Neural cell (in vitro differentiated cells): Measurements from ENCODE around the gene CYP3A7.

Source experiments
- CTCF ChIP-seq: fragments of 450-650 bp; IDR thresholded peaks from 2 replicates; pipeline ENCODE4 v1.5.1; 2014; ENCODE audit warnings: antibody characterized with exemption, mild to moderate bottlenecking, moderate library complexity; ENCODE audit not compliant: poor library complexity, severe bottlenecking
- EZH2 ChIP-seq: fragments of 200-600, 300-800 bp; shearing (Covaris generic), sonication (generic); IDR thresholded peaks from 2 replicates; pipeline ENCODE4 v1.6.1; 2014; ENCODE audit warnings: antibody characterized with exemption, low read length, borderline replicate concordance, mild to moderate bottlenecking; ENCODE audit not compliant: insufficient read depth, poor library complexity, severe bottlenecking
- MXI1 ChIP-seq: fragments of 450-650 bp; conservative IDR thresholded peaks from 2 replicates; pipeline ENCODE4 v1.6.1; 2014; ENCODE audit warnings: antibody characterized with exemption, mild to moderate bottlenecking; ENCODE audit not compliant: poor library complexity, severe bottlenecking
- POLR2AphosphoS5 ChIP-seq: IDR thresholded peaks from 2 replicates; pipeline ENCODE4 v1.6.1; 2012
- RAD21 ChIP-seq: fragments of 450-650 bp; conservative IDR thresholded peaks from 2 replicates; pipeline ENCODE4 v1.6.1; 2014; ENCODE audit warnings: antibody characterized with exemption, mild to moderate bottlenecking, moderate library complexity
- REST ChIP-seq: IDR thresholded peaks from 2 replicates; pipeline ENCODE4 v1.6.1; 2012; ENCODE audit warnings: borderline replicate concordance
- SMC3 ChIP-seq: fragments of 450-650 bp; conservative IDR thresholded peaks from 2 replicates; pipeline ENCODE4 v1.6.1; 2014; ENCODE audit warnings: antibody characterized with exemption, mild to moderate bottlenecking, moderate library complexity; ENCODE audit not compliant: poor library complexity
- TAF1 ChIP-seq: IDR thresholded peaks from 2 replicates; pipeline ENCODE4 v1.6.1; 2012; ENCODE audit warnings: low read depth

GRCh38 chr7:99779949-99780348 is 45.0 kb upstream of the CYP3A7 start:
- TF ChIP-seq EZH2 (no peak), CTCF (no peak), REST (no peak), RAD21 (no peak), TAF1 (no peak), MXI1 (no peak), POLR2AphosphoS5 (no peak), SMC3 (no peak)
